SU-DHL-6 (cell line): Measurements from ENCODE around the gene AFF3.

Source experiments
- H2AFZ ChIP-seq: fragments of 200-600 bp; sonication (generic); 2 replicates; pipeline ENCODE4 v1.6.1; 2014; ENCODE audit warnings: low read depth, mild to moderate bottlenecking, moderate library complexity, mixed read lengths, antibody characterized with exemption, low read length; ENCODE audit not compliant: severe bottlenecking
- H3F3A ChIP-seq: fragments of 200-600 bp; shearing (Covaris generic); 2 replicates; pipeline ENCODE4 v1.6.0; 2016; ENCODE audit warnings: antibody characterized with exemption, mild to moderate bottlenecking; ENCODE audit not compliant: insufficient read depth
- H3K27ac ChIP-seq: fragments of 200-600 bp; sonication (generic); 2 replicates; pipeline ENCODE4 v1.5.1; 2016; ENCODE audit warnings: low read depth, mild to moderate bottlenecking, low read length, moderate library complexity, mixed read lengths
- H3K27me3 ChIP-seq: fragments of 200-600 bp; sonication (generic), shearing (Covaris generic); 2 replicates; pipeline ENCODE4 v1.6.0; 2014; ENCODE audit warnings: mild to moderate bottlenecking, low read length
- H3K36me3 ChIP-seq: fragments of 200-600 bp; sonication (generic); 2 replicates; pipeline ENCODE4 v1.6.1; 2014; ENCODE audit warnings: mild to moderate bottlenecking, low read length, mixed read lengths
- H3K4me2 ChIP-seq: fragments of 300-600, 200-600 bp; shearing (Covaris generic), sonication (generic); 2 replicates; pipeline ENCODE4 v1.6.0; 2014; ENCODE audit warnings: low read length, low read depth, mild to moderate bottlenecking; ENCODE audit not compliant: poor library complexity, severe bottlenecking
- H3K4me3 ChIP-seq: fragments of 200-600 bp; sonication (generic); 2 replicates; pipeline ENCODE4 v1.5.1; 2014; ENCODE audit warnings: antibody characterized with exemption, low read length, mild to moderate bottlenecking, mixed read lengths; ENCODE audit not compliant: insufficient read depth, poor library complexity, severe bottlenecking
- H3K79me2 ChIP-seq: fragments of 200-600 bp; sonication (generic); 2 replicates; pipeline ENCODE4 v1.6.1; 2014; ENCODE audit warnings: mild to moderate bottlenecking, low read length, moderate library complexity; ENCODE audit not compliant: insufficient read depth
- H3K9ac ChIP-seq: fragments of 200-600 bp; sonication (generic); 2 replicates; pipeline ENCODE4 v1.7.0; 2014; ENCODE audit warnings: mild to moderate bottlenecking, low read length
- H3K9me2 ChIP-seq: fragments of 200-600 bp; sonication (generic); replicated peaks from 2 replicates; pipeline ENCODE4 v1.6.1; 2014; ENCODE audit warnings: low read length; ENCODE audit not compliant: insufficient read depth
- H3K9me3 ChIP-seq: fragments of 200-600 bp; sonication (generic); 2 replicates; pipeline ENCODE4 v1.6.1; 2014; ENCODE audit warnings: low read length, mixed read lengths; ENCODE audit not compliant: insufficient read depth
- H4K20me1 ChIP-seq: fragments of 200-600 bp; sonication (generic); 2 replicates; pipeline ENCODE4 v1.6.1; 2014; ENCODE audit warnings: low read depth, mild to moderate bottlenecking, antibody characterized with exemption, low read length, moderate library complexity, mixed read lengths
- CTCF ChIP-seq: fragments of 200-600 bp; sonication (generic); IDR thresholded peaks from one replicate; pipeline ENCODE4 v1.5.1; 2017; ENCODE audit warnings: antibody characterized with exemption, mild to moderate bottlenecking, low read length, moderate library complexity; ENCODE audit not compliant: insufficient read depth, poor library complexity, severe bottlenecking
- EZH2phosphoT487 ChIP-seq: fragments of 200-600 bp; sonication (generic), shearing (Covaris generic); conservative IDR thresholded peaks from 2 replicates; pipeline ENCODE4 v1.6.1; 2018; ENCODE audit warnings: mild to moderate bottlenecking, antibody characterized with exemption, low read length, moderate library complexity, mixed read lengths

AFF3 gene

GRCh38 chr2:99747842-99748241 lies 394.5 kb downstream of the AFF3 start:
- H3K9ac ChIP-seq = no peak overlapping the region
- H3K4me2 ChIP-seq = no peak overlapping the region
- H3K4me3 ChIP-seq = no peak overlapping the region
- H3K27me3 ChIP-seq = no peaks in the 10 kb centered on the region
- no peaks in the 10 kb centered on the region for H3F3A ChIP-seq
- H3K36me3 ChIP-seq = no peaks in the 10 kb centered on the region
- no peaks in the 10 kb centered on the region for H3K79me2 ChIP-seq
- no peak overlapping the region for H2AFZ ChIP-seq
- H3K9me3 ChIP-seq = no peaks in the 10 kb centered on the region
- H4K20me1 ChIP-seq = no peaks in the 10 kb centered on the region
- TF ChIP-seq EZH2phosphoT487 = no peak
- no peak for TF ChIP-seq CTCF
- no peak overlapping the region for H3K27ac ChIP-seq
- no peaks in the 10 kb centered on the region for H3K9me2 ChIP-seq

DNA sequence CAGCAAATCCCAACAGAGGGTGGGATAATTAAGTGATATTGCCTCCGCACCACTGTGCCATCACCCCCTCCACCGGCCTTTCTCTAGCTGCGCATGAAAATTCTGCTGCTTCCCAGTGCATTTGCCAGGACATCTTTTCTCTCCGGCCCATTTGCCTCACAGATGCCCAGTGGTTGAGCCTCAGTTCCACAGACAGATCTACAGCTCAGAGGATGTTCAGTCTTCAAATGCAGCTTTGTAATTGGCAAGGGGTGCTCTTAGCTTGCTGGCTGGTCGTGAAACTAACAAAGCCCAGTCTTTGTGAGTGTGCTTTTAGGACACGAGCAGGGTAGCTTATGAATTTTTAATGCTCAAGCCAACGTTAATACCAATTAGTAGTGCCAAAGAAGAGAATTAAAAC lies 399.2 kb downstream of the AFF3 start:
- H3K4me3 ChIP-seq = no peak overlapping the region
- no peaks in the 10 kb centered on the region; the same call in 1 of the 2 replicates for H3K36me3 ChIP-seq
- H3K9me2 ChIP-seq = no peaks in the 10 kb centered on the region
- H2AFZ ChIP-seq = no peak overlapping the region
- TF ChIP-seq EZH2phosphoT487 (no peak), CTCF (no peak)
- no peaks in the 10 kb centered on the region for H3F3A ChIP-seq
- no peak overlapping the region for H3K4me2 ChIP-seq
- no peaks in the 10 kb centered on the region for H3K27me3 ChIP-seq
- H4K20me1 ChIP-seq = no peaks in the 10 kb centered on the region
- H3K9me3 ChIP-seq = no peaks in the 10 kb centered on the region
- H3K9ac ChIP-seq = no peak overlapping the region
- no peak overlapping the region for H3K27ac ChIP-seq
- H3K79me2 ChIP-seq = no peaks in the 10 kb centered on the region

GRCh38 chr2:99737537-99737936 lies 404.9 kb downstream of the AFF3 start:
- H3K9ac ChIP-seq = no peak overlapping the region
- H3K4me2 ChIP-seq = no peak overlapping the region

More at GRCh38 chr2:99737537-99737936, 404.9 kb downstream of the AFF3 start:
- H3K36me3 ChIP-seq = no peaks in the 10 kb centered on the region; the same call in none of the 2 replicates
- no peak overlapping the region for H3K4me3 ChIP-seq
- no peaks in the 10 kb centered on the region for H3K9me3 ChIP-seq
- TF ChIP-seq EZH2phosphoT487 = no peak
- no peak for TF ChIP-seq CTCF
- no peak overlapping the region for H2AFZ ChIP-seq
- no peaks in the 10 kb centered on the region for H3F3A ChIP-seq
- no peak overlapping the region for H3K27ac ChIP-seq
- no peaks in the 10 kb centered on the region for H3K79me2 ChIP-seq
- H3K9me2 ChIP-seq = no peaks in the 10 kb centered on the region
- no peaks in the 10 kb centered on the region for H3K27me3 ChIP-seq
- H4K20me1 ChIP-seq = no peaks in the 10 kb centered on the region
